Neutrophil (primary cell): Measurements from ENCODE around the gene PLEKHS1.
"Not testable (repeated sequence)": the region's sequence is repeated elsewhere in the genome, so short reads cannot be mapped to it uniquely, and the experiment has no call there.

Source experiments
- H3K27ac ChIP-seq: fragments of 200-600 bp; sonication (generic); 2 replicates; pipeline ENCODE4 v1.5.1; 2016; ENCODE audit warnings: mild to moderate bottlenecking, moderate library complexity
- H3K27me3 ChIP-seq: fragments of 200-600 bp; sonication (generic); 2 replicates; pipeline ENCODE4 v1.6.0; 2016; ENCODE audit warnings: mild to moderate bottlenecking
- H3K36me3 ChIP-seq: fragments of 200-600 bp; sonication (generic); 2 replicates; pipeline ENCODE4 v1.5.1; 2017
- H3K4me1 ChIP-seq, 2 experiments: fragments of 200-600 bp in 1 of 2; sonication (generic) in 1 of 2; 1 replicate in 1 of 2; 2 replicates in 1 of 2; pipeline versions ENCODE4 v1.5.1 to v1.6.1; 2013 to 2016; ENCODE audit warnings: low read depth in 1 of 2, low read length in 1 of 2, mild to moderate bottlenecking in 1 of 2, moderate library complexity in 1 of 2; ENCODE audit not compliant: control insufficient read depth in 1 of 2, insufficient read depth in 1 of 2
- H3K4me3 ChIP-seq, 2 experiments: fragments of 200-600 bp in 1 of 2; sonication (generic) in 1 of 2; 1 replicate in 1 of 2; 2 replicates in 1 of 2; pipeline ENCODE4 v1.5.1; 2013 to 2016; ENCODE audit warnings: low read depth in 1 of 2, low read length in 1 of 2, mild to moderate bottlenecking in 1 of 2, moderate library complexity in 1 of 2
- H3K9me3 ChIP-seq: fragments of 200-600 bp; sonication (generic); 2 replicates; pipeline ENCODE4 v1.5.1; 2016
- CTCF ChIP-seq: fragments of 200-600 bp; sonication (generic); IDR thresholded peaks from 2 replicates; pipeline ENCODE4 v1.5.1; 2016; ENCODE audit warnings: antibody characterized with exemption

The PLEKHS1 gene

GRCh38 chr10:113791691-113792090, 40.2 kb downstream of the PLEKHS1 start:
- Histone ChIP-seq H3K9me3 (no peaks in the 10 kb centered on the region), H3K36me3 (no peaks in the 10 kb centered on the region), H3K4me3 (no peak overlapping the region), H3K4me1 (no peaks in the 10 kb centered on the region), H3K27me3 (peaks cover 12% of the 10 kb centered on the region), H3K27ac (no peak overlapping the region)
- no peak for TF ChIP-seq CTCF

GRCh38 chr10:113801569-113801968, 50.1 kb downstream of the PLEKHS1 start:
- Histone ChIP-seq H3K4me3 (no peak overlapping the region), H3K9me3 (no peaks in the 10 kb centered on the region), H3K36me3 (no peaks in the 10 kb centered on the region), H3K27ac (no peak overlapping the region), H3K4me1 (no peaks in the 10 kb centered on the region), H3K27me3 (peaks cover 14% of the 10 kb centered on the region)
- TF ChIP-seq CTCF, result no peak

GRCh38 chr10:113802997-113803396, 51.5 kb downstream of the PLEKHS1 start:
- no peak for TF ChIP-seq CTCF
- Histone ChIP-seq H3K27ac (no peak overlapping the region), H3K9me3 (no peaks in the 10 kb centered on the region), H3K27me3 (peaks cover 4% of the 10 kb centered on the region), H3K4me3 (no peak overlapping the region), H3K4me1 (no peaks in the 10 kb centered on the region), H3K36me3 (no peaks in the 10 kb centered on the region)

- no peaks in the 10 kb centered on the region for H3K4me1 ChIP-seq
- H3K27ac ChIP-seq, result no peak overlapping the region
- H3K36me3 ChIP-seq, result no peaks in the 10 kb centered on the region
- no peak for TF ChIP-seq CTCF
- H3K27me3 ChIP-seq, result no peaks in the 10 kb centered on the region
- no peaks in the 10 kb centered on the region for H3K9me3 ChIP-seq
- no peak overlapping the region for H3K4me3 ChIP-seq
Measured at GRCh38 chr10:113806503-113806902, 55.0 kb downstream of the PLEKHS1 start.

- Histone ChIP-seq H3K9me3 (no peaks in the 10 kb centered on the region), H3K36me3 (no peaks in the 10 kb centered on the region), H3K4me1 (no peaks in the 10 kb centered on the region), H3K4me3 (no peak overlapping the region), H3K27ac (no peak overlapping the region), H3K27me3 (no peaks in the 10 kb centered on the region)
- TF ChIP-seq CTCF, result no peak
Measured at GRCh38 chr10:113808168-113808567, 56.7 kb downstream of the PLEKHS1 start.

- H3K36me3 ChIP-seq, H3K27ac ChIP-seq, H3K4me3 ChIP-seq: not testable (repeated sequence)
Measured at GRCh38 chr10:113814700-113815099, 63.2 kb downstream of the PLEKHS1 start.

More at GRCh38 chr10:113814700-113815099, 63.2 kb downstream of the PLEKHS1 start:
- not testable (repeated sequence) for H3K27me3 ChIP-seq, H3K9me3 ChIP-seq, H3K4me1 ChIP-seq
